GM19043 (cell line): ENCODE results near the gene QRICH2.
"Not testable (repeated sequence)": the region's sequence is repeated elsewhere in the genome, so short reads cannot be mapped to it uniquely, and the experiment has no call there.

Experiments
- ATAC-seq: cut with Tn5 transposase; IDR thresholded peaks from one replicate; pipeline ENCODE4 v1.9.1; 2021; ENCODE audit warnings: low read depth; ENCODE audit not compliant: unreplicated experiment

QRICH2 gene

GRCh38 chr17:76233588-76234353, 74.3 kb downstream of the QRICH2 start:
- ATAC-seq = no peak

DNA sequence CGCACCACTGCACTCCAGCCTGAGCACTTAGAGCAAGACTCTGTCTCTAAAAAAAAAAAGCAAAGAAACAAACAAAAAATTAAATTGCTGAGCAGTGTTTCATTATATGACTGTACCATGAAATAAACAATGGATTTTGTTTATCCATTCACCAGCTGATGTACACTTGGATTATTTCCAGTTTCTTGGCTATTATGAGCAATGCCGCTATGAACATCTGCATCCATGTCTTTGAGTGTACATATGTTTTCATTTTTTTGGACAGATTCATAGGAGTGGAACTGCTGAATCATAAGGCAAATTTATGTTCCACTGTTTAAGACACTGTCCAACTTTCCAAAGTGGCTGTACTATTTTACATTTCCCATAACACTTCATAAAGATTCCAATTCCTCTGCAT, 75.7 kb downstream of the QRICH2 start:
- ATAC-seq = no peak

GRCh38 chr17:76226749-76227148, 81.3 kb downstream of the QRICH2 start:
- ATAC-seq = not testable (repeated sequence)

GRCh38 chr17:76225373-76226086, 82.5 kb downstream of the QRICH2 start:
- ATAC-seq = not testable (repeated sequence)
